ENCODE data around the gene SMIM33. TPM values are rescaled to one million over a fixed set of nuclear protein-coding genes. Genes with fewer than 3 reads are reported as not detected.

Gene SMIM33
- total RNA-seq, 1 donor from 2014 or later, result not detected

DNA sequence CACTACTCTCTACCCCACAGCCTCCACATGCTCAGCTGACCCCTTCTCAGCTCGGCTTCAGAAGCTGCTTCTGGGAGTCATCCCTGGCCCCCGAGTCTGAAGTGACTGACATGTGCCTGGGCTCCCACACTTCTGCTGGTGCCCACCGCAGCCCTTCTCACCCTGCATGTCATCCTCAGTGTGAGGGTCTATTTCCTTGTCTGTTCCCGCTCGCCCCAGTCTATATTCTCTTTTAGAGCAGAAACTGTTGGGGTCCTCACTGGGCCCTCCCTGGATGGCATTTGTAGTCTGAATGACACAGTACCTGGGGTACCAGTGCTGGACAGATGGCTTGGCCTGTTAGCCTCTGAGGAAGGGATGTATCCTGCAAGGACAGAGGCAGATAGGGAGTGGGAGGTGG lies 13.6 kb upstream of the SMIM33 start:
- Mint-ChIP-seq H3K4me3 (ENCODE audit: unreplicated experiment) (no peak overlapping the region), H3K4me1 (ENCODE audit: unreplicated experiment) (peaks cover 42% of the 10 kb centered on the region), H3K27ac (ENCODE audit: unreplicated experiment) (no peak overlapping the region), H3K27me3 (ENCODE audit: unreplicated experiment) (peaks cover 6% of the 10 kb centered on the region), H3K9me3 (ENCODE audit: unreplicated experiment) (no peaks in the 10 kb centered on the region), H3K36me3 (ENCODE audit: low read depth, unreplicated experiment) (peaks cover 49% of the 10 kb centered on the region)
- no peak for TF ChIP-seq CTCF (IDR thresholded peaks at IDR 0.05; ENCODE audit: unreplicated experiment)
- no peak for DNase-seq (ENCODE audit: low spot score)

GRCh38 chr5:139457653-139458306 lies 13.0 kb upstream of the SMIM33 start:
- Mint-ChIP-seq H3K36me3 (ENCODE audit: low read depth, unreplicated experiment) (peaks cover 49% of the 10 kb centered on the region), H3K4me1 (ENCODE audit: unreplicated experiment) (peaks cover 44% of the 10 kb centered on the region), H3K27me3 (ENCODE audit: unreplicated experiment) (peaks cover 7% of the 10 kb centered on the region), H3K9me3 (ENCODE audit: unreplicated experiment) (no peaks in the 10 kb centered on the region), H3K4me3 (ENCODE audit: unreplicated experiment) (no peak overlapping the region), H3K27ac (ENCODE audit: unreplicated experiment) (no peak overlapping the region)
- DNase-seq (ENCODE audit: low spot score), result no peak
- TF ChIP-seq CTCF (IDR thresholded peaks at IDR 0.05; ENCODE audit: unreplicated experiment), result no peak

DNA sequence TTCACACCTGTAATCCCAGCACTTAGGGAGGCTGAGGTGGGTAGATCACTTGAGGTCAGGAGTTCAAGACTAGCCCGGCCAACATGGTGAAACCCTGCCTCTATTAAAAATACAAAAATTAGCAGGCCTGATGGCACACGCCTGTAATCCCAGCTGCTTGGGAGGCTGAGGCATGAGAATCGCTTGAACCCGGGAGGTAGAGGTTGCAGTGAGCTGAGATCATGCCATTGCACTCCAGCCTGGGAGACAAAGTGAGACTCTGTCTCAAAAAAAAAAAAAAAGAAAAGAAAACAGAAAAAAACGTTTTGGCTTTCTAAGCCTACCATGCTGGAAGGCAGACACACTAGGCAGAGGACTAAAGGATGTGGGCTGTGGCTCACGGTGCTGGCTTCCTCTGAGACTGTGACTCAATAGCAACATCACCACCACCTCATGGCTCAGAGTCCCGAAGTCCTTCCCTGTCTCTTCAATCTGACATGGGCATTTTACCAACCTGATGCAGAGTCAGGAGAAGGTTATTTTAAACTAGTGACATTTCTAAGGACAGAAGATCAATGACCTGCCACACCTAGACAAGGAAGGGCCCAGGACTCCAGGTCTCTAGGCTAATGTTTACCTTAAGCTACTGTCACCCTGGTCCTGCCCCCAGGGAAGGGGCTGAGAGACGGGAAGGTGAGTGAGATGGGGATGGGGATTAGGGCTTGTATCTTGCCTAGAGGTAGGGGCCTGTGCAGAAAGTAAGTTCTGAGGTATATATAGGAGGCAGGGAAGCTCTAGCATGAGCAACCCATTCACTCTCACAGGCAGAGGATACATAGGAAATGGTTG lies 12.0 kb upstream of the SMIM33 start:
- Mint-ChIP-seq H3K27ac (ENCODE audit: unreplicated experiment) (peak overlapping the region; percentile 87), H3K27me3 (ENCODE audit: unreplicated experiment) (peaks cover 11% of the 10 kb centered on the region), H3K9me3 (ENCODE audit: unreplicated experiment) (no peaks in the 10 kb centered on the region), H3K4me3 (ENCODE audit: unreplicated experiment) (peak overlapping the region; percentile 75), H3K36me3 (ENCODE audit: low read depth, unreplicated experiment) (peaks cover 45% of the 10 kb centered on the region), H3K4me1 (ENCODE audit: unreplicated experiment) (peaks cover 51% of the 10 kb centered on the region)
- DNase-seq (ENCODE audit: low spot score), result no peak
- TF ChIP-seq CTCF (IDR thresholded peaks at IDR 0.05; ENCODE audit: unreplicated experiment), result no peak

GRCh38 chr5:139459451-139459934 lies 11.3 kb upstream of the SMIM33 start:
- Mint-ChIP-seq H3K4me3 (ENCODE audit: unreplicated experiment) (peak overlapping the region; percentile 75), H3K27ac (ENCODE audit: unreplicated experiment) (peak overlapping the region; percentile 87), H3K36me3 (ENCODE audit: low read depth, unreplicated experiment) (peaks cover 38% of the 10 kb centered on the region), H3K9me3 (ENCODE audit: unreplicated experiment) (no peaks in the 10 kb centered on the region), H3K27me3 (ENCODE audit: unreplicated experiment) (peaks cover 11% of the 10 kb centered on the region), H3K4me1 (ENCODE audit: unreplicated experiment) (peaks cover 51% of the 10 kb centered on the region)
- no peak for TF ChIP-seq CTCF (IDR thresholded peaks at IDR 0.05; ENCODE audit: unreplicated experiment)
- no peak for DNase-seq (ENCODE audit: low spot score)

DNA sequence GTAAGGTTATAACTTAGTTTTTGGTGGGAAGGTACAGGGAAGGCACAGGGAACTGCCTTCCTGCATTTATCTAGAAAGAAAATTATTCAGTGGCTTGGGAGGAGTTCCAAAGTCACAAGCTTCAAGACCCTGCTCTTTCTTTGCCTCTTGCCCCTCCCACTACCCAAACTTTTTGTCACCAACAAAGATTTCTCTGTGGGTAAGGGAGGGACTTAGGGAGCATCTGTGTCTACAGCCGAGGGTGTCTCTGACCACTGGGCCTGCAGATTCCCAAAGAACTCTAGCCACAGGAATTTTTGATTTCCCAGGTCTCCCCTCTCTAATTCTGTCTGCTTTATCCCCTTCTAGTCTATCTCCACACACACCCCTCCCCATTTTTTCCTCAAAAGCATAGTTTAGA lies 10.3 kb upstream of the SMIM33 start:
- TF ChIP-seq CTCF (IDR thresholded peaks at IDR 0.05; ENCODE audit: unreplicated experiment), result no peak
- H3K36me3 Mint-ChIP-seq (ENCODE audit: low read depth, unreplicated experiment), result peaks cover 29% of the 10 kb centered on the region

More for the DNA sequence above, 10.3 kb upstream of the SMIM33 start:
- H3K9me3 Mint-ChIP-seq (ENCODE audit: unreplicated experiment), result no peaks in the 10 kb centered on the region
- H3K27me3 Mint-ChIP-seq (ENCODE audit: unreplicated experiment), result peaks cover 12% of the 10 kb centered on the region
- H3K4me3 Mint-ChIP-seq (ENCODE audit: unreplicated experiment), result peak overlapping the region; percentile 94
- H3K4me1 Mint-ChIP-seq (ENCODE audit: unreplicated experiment), result peaks cover 48% of the 10 kb centered on the region
- peak overlapping the region; percentile 98 for H3K27ac Mint-ChIP-seq (ENCODE audit: unreplicated experiment)
- no peak for DNase-seq (ENCODE audit: low spot score)
